SHP77 (cell line): ENCODE data around the gene FARS2.
A peak's percentile ranks its signal among the peaks of the same experiment; 100 is the strongest.

Experiments used
- DNase-seq, 2 experiments: peaks; one replicate each; lab custom pipeline; 2025; lab: John Stamatoyannopoulos, UW

The FARS2 gene

DNA sequence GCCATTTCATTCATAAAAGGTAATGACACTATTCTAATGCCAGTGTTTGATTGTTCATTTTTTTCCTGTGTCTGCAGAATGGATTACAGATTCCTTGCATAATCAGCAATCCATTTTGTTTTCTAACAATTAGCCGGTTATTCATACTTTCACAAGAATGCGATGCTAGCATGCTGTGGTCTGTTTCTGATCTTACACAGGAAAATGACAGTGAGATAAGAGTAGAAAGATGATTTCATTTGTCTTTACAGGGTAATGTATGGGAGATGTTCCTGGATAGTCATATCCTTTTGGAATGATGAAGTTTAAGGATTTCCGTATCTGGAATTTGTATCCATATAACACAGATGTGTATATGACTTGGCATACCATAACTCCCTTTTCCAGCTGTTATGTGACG is 207.3 kb downstream of the FARS2 start:
- no peak for DNase-seq

DNA sequence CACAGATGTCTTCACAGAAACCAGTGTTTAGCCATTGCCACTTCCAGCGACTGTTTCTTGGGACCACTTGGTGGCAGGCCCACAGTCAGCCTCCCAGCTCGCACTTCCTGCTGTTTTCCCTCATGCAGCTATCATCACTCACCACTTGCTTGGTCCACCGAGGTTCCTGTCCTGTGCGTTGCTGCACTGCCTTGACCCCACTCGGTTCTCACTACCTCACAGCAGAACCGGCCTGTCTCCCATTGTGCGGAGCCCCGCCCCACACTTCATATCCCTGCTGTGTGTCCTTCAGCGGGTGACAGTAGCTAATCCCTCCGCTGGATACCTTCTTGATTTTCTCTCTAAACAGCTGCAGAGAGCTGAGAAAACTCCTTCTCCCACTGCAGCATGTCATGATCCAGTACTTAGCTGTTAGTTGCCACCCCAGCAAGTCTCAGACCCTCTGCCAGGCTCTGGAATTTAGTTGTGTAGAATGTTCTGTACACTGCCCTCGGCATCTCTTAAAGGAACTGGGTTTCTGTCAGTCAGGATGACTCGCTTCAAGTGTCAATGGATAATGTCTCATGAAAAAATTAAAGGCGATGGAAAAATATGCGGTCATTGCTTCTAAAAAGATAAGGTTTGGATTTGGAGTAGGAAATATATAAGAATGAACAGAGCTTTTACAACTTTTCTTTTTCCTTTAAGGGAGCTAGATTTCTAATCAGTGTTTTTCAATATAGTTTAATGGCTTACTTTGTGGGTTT is 208.0 kb downstream of the FARS2 start:
- no peak for DNase-seq

DNA sequence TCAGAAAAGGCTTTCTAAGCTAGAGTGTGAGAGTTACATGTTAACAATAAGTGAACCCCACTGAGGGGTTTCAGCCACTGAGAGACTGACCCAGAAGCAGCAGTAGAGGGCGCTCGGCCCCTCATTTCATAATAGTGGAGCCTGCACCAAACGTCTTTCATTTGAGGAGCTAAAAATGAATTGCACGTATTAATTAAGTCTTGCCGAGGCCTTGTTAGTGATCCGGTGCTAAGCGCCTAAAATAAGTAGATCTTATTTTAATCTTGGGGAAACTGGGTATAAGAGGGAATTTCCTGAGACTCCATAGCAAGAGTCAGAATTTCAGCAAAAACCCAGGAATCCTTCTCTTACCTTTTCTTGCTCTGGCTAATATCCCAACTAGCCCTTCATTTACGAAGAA is 209.7 kb downstream of the FARS2 start:
- DNase-seq: peak; percentile 64 to 77

DNA sequence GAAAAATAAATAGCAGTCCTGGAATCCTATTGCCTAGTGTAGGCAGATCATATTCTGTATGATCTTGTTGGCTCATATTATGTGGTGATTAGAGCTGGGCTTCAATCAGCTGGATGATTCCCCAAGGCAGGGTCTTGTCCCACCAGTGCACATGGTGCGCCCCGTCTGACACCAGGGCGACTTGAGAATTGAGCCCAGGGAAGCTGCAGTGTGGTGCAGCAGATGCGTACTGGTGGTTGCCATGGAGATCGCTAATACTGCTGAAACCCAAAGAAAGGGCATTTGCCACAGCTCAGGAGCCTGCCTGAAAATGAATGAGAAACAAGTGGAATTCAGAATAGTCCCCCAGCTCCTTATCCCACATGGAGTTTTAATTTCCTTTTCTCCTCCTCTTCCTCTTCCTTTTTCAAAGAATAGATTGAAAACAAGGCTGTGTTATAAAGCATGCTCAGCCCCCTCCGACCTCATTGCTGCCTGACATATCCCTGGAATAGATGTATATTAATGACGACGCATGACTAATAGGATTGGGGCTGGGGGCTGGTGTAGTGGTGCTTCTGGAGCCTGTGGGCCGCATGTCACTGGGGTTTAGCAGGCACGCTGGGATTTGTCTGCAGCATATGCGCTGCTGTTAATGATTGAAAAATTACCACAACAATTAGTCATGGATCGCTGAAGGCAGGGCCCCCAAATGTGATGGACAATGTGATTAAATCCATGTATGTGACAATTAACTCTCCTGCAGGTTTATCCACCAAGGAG is 210.5 kb downstream of the FARS2 start:
- peak; percentile 66 to 81 for DNase-seq

DNA sequence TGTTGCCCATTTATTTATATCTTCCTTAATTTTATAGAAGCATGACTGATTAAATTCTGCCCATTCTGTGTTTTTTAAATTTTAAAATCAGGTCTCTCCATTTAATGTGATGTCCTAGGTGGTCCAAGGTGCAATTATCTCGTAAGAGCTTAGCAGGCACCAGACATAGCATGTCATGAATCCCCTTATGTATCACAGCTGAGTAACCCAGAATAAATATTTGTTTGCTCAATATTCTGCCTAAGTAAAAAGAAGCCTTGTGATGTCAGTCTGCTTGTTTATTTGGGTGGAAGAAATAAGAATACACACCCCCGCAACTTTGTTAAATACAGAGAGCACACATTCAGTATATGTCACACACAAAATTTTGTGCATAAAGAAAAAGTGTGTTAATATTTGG is 211.3 kb downstream of the FARS2 start:
- no peak for DNase-seq

DNA sequence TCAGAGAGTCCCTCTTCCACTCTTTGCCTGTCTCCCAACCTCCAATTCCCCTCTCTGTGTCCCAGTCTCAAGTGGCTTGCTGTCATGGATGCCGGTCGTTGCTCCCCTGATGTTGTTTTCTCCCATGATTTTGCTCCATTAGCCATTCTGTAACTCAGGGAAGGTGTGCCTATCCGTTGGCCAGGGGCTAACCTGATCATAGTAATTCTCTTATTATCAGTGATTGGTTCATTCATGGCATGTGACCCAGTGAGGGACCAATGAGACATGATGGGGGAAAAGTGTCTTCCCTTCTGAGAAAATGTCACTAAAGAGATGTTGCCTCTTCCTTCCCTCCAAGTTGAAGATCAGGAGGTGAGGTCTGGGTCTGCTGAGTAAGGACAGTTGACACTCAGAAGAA is 214.5 kb downstream of the FARS2 start:
- no peak for DNase-seq

DNA sequence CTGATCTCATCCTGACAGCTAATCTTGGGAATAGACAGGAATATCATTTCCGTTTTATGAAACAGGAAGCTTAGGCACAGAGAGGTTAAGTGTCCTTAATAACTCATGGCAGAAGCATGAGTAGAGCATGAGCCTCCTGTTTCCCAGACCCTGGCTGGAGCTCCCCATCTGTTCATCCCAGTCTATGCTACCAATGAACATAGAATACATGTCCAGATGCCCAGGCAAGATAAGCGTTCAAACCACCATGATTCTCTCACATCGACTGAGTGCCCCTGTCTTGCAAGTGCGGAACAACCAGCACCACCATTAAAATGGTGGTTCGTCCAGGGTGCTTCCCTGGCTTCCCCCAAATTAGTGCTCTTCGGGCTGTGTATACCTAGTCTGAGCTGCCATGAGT is 217.1 kb downstream of the FARS2 start:
- DNase-seq: no peak

DNA sequence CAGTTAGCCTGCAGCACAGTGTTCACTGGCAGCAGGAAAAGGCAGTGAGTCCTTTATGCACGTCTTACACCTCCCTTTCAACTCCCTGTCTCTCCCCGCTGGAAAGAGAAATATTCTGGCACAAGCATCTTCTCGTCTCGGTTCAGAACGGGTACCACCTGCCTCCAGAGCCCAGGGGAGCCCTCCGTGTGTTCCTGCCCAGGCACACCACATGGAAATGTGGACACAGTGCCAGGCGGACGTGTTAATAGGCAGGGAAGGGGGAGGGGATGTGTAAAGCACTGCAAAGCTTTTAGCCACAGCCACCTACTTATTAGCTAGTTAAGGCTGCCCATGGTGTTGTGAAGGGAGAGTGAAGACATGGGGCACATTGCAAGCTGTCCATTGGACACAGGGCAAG is 219.7 kb downstream of the FARS2 start:
- DNase-seq: peak; percentile 60 to 73

DNA sequence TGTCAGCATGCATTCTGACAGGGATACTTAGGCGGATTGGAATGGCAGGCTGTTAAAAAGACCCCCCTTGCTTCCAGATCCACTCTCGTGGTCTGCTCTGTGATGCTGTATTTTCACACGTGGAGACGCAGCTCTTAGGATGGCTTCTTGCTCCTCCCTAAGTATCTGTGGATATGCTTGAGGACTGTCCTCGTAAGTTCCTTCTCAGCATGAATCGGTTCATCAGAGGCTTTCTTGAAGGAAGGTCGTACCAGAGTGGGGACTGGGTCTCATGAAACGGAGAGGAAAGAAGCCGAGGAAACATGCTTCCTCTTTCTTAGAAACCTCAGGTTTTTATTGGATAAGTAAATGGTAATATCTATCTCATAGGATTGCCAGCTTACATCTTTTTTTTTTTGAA is 220.4 kb downstream of the FARS2 start:
- DNase-seq: no peak

DNA sequence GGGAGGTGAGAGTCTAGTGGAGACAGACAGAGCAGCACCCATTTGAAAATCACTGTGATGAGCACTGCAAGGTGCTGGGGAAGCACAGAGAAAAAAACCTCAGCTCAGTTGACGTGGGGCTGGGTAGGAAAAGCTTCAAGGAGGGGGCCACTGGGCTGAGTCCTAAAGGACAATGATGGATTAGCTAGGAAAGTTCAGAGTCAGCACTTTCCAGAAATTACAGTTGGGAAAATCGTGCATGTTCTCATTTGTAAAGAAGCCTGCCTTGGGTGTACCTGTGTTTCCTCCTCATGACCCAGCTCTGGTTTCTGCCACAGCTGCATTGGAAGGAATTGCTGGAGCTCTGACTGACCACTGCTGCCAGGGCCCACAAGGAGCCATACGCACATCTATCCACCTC is 221.3 kb downstream of the FARS2 start:
- DNase-seq: no peak

DNA sequence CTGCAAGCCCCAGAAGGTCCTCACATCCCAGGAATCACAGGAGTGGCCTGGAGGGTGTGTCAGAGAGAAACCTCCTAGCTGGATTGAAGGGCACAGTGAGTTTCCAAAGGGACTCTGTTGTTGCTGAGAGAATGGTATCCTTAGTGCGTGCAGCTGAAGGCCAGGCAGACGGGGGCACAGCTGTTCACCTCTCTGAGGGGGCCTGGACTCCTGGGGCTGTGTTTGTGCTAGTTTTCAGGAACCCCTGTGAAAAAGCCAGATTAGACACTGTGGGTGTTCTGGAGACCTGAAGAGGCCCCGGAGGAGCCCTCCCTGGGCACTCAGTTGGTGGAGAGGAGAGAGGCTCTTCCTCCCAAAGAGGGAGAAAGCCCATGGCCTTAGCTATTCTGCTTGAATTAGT is 223.4 kb downstream of the FARS2 start:
- DNase-seq: no peak

DNA sequence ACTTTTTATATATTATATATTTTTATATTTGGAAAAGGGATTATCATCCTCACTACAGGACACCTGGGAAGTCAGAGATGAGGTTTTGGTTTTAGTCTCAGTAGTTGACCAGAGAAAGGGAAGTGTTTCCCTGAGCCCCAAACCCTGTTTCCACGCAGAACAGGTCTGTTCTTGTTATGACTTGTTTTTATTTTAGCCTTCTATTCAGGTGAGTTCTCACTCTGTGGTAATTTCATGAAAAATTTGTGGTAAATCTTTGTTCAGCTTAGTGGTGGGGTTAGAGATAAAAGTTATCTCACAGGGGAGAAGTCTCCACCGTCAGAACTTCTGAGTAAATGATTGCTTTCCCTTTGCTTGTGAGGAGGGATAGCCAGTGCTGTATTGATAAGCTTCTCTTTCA is 224.9 kb downstream of the FARS2 start:
- DNase-seq: no peak

DNA sequence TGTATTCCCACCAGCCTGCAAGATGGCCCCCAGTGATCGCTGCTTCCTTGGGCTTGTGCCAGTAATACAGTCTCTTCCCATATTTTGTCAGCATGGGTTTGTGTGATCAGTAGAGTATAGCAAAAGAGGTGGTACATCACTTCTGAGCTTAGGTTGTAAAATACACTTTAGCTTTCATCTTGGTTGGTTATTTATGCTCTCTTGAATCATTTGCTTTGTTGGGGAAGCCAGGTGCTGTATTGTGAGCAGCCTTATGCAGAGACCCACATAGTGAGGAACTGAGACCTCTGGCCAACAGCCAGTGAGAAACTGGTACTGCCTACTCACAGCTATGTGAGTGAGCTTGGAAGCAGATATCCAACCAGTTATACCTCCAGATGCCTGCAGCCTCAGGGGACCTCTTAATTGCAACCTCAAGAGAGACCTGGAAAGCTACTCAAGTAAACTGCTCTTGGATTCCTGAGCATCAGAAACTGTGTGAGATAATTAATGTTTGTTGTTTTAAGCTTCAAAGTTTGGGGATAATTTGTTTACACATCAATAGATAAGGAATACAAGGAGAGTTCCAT is 229.3 kb downstream of the FARS2 start:
- DNase-seq: peak; percentile 94 to 96

DNA sequence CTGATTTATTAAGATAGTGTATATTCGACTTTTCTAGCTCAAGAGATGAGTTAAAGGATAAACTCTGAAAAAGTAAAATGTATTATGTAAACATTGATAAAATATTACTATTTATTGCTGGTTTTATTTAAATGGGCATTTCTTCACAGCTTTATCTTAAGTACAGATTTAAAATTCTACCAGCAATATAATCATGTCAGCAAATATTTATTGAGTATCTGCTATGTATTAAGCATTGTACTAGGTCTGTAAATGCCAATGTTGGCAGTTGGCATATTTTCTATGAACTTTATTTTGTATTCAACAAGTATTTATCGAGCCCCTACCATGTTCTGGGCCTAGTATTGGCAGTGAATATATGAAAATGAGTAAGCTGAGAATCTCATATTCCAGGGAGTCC is 231.0 kb downstream of the FARS2 start:
- no peak for DNase-seq

DNA sequence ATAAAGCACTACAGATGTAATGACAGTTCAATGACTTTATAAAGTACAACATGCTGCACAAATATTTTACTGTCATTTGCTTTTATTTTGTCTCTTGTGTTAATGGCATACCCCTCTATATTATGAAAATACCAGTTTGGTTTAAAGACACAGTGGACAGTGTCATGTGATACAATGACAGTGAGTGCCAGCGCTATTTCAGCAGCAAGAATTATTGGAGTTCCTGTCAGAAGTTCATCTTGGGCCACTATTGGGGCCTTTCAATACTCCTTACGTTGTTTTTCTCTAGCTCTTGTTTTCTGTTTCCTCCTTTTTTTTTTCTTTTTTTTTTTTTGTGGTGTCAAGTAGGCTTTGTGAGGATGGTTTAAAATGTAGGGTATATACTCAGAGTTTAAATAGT is 232.5 kb downstream of the FARS2 start:
- no peak for DNase-seq

DNA sequence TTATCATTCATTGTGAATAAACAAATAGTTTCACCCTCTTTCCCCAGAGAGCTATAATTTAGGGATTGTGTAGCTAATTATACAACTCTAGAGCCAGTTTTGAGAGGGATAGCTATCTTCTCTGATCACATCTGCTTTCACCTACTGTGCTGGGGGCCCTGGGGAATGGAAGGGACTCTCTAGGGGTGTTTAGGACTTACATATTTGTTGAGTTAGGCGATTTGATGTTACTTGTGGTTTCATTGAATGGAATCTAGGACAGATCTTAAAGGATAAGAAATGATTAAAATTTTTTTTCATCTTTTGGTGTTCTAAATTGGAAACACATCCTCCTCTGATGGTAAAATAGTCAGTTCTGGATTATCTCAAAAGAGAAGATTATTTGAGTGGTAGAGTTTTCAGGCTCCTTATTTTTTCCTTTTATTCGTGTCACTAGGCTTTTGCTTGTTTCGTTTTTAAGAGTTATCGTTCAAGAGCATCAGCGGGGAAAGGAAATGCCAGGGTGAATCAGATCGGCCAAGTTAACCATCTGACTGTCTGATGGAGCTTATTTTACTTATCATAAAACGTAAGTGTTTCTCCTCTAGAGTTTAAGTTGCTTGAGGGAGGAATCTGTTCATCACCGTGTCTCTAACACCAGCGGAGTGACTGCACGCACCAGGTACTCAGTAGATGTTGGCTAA is 236.7 kb downstream of the FARS2 start:
- no peak for DNase-seq

DNA sequence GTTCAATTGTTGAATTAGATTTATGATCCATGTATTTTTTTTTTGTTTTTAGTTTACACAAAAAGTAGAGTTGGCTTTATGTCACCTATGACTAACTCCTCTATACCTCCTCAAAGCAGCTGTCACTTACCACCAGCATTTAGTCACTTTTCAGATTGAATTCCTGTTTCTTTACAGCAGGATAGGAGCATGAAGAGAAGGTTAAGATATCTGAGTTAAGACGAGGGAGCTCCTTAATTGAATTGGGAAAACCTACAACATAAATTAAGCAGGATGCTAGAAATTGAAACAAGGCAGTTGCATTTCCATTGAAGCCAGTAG is 237.2 kb downstream of the FARS2 start:
- DNase-seq: no peak

DNA sequence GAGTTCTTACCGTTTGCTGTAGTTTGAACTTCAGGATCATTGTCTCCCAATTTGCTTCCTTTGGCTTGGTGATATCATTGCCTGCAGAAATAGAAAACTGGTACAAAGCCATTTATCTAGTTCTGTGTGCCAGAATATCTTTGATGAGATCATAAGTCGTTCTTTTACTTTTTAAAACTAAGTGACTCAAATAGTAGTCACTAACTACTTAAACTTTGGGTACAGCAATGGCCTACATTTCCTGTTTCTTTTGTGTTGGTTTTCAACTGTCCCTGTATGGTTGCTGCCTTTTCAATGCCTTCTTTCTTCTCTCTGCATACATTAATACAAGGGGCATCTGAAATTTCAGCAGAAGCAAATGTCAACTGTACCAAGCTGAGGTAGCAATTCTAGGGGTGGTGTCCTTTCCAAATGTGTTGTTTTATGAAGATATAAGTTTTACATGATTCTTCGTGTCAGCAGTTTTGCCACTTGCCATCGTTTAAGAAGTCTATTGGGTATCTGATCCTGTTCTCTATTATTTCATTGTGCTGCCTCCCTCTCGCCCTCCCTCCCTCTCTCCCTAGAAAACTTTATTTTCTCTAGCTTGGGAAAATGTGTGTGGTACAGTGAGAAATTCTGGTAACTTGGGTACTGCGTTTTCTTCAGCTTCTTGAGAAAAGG is 238.5 kb downstream of the FARS2 start:
- no peak for DNase-seq

DNA sequence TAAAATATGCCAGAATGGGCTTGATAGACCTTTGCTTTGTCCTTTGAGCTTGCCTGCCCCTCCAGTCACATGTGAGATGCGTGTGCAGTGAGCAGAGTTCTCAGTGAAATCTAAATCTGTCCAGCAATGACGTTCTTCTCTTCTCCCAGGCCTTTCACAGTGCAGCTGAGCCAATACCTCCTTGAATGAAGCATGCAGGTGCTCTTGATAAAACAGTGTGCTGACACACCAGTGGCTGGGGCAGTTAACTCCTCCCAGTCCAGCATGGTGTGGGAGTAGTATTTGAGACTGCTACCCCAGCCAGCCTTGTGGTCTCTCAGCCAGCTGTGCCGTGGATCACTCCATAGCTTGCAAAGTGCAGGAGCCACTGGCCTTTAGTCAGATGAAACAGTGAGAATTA is 240.5 kb downstream of the FARS2 start:
- DNase-seq: peak; percentile 99

DNA sequence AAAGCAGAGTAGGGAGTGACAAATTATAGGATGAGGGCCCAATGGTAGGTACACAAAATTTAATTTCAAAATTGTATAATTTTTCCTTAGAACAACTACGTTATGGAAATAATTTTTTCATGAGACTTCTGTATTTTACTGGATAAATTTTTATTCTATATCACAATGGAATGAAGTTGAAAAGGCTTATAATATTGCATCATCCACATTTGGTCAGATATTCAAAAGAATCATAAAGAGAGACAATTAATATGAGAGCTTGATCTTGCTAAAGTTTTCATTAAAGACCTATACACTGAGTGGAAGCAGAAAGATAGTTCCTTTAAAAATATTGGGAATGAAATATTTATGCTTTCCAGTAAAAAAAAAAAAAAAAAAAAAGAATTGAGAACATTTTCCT is 242.8 kb downstream of the FARS2 start:
- no peak for DNase-seq

DNA sequence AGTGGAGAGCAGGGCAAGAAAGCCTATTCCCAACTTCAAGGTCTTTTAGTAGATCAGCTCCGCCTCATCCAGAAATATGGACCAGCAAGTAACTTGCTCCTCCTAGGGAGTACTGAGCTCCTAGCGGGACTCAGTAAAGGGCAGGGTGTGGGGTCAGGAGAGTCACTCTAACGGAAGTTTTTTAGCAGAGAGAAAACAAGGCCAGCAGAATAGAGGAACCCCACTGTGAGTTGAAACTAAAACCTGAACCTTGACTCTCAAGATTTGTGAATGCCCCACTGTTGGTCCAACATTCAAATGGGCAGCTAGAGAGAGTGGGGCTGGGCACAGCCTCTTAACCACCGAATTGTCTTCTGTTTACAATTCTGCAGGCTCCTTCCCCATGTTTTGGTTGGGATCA is 244.8 kb downstream of the FARS2 start:
- no peak for DNase-seq

DNA sequence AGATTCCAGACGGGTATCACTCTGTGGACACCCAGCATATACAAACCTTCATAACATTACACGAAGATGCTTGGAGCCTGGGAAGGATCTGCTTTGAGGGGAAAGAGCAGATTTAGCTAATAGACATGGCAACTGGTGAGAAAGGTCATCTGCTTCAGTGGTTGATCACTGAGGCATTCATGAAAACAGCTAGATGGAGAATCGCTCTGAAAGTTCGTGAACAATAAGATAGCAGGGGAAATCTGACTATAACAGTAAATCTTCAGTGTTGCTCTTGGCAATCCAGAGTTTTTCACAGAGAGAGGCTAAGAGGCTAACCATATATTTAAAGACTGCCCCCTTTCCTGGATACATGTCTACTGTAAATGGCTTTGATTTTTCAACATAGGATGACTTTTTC is 245.3 kb downstream of the FARS2 start:
- DNase-seq: no peak
